Measurements from ENCODE around the gene CEP44.
"Not testable (repeated sequence)": the region's sequence is repeated elsewhere in the genome, so short reads cannot be mapped to it uniquely, and the experiment has no call there.

Gene CEP44

GRCh38 chr4:174286870-174287269, 3.2 kb downstream of the CEP44 start:
- Mint-ChIP-seq H3K4me3 (no peak overlapping the region), H3K4me1 (ENCODE audit: low read depth) (peaks cover 19% of the 10 kb centered on the region)

GRCh38 chr4:174292473-174292872, 8.8 kb downstream of the CEP44 start:
- no peak overlapping the region for H3K4me3 Mint-ChIP-seq
- H3K4me1 Mint-ChIP-seq (ENCODE audit: low read depth) = no peaks in the 10 kb centered on the region
- no peak overlapping the region for H3K27ac Mint-ChIP-seq
- H3K36me3 Mint-ChIP-seq (ENCODE audit: low read depth) = peaks cover 30% of the 10 kb centered on the region
- peaks cover 39% of the 10 kb centered on the region for H3K9me3 Mint-ChIP-seq
- no peaks in the 10 kb centered on the region for H3K27me3 Mint-ChIP-seq (ENCODE audit: low read depth)

More at GRCh38 chr4:174286870-174287269, 3.2 kb downstream of the CEP44 start:
- Mint-ChIP-seq H3K27me3 (ENCODE audit: low read depth) (no peaks in the 10 kb centered on the region), H3K9me3 (peaks cover 13% of the 10 kb centered on the region), H3K36me3 (ENCODE audit: low read depth) (peaks cover 5% of the 10 kb centered on the region), H3K27ac (no peak overlapping the region)

GRCh38 chr4:174294641-174295040, 10.9 kb downstream of the CEP44 start:
- not testable (repeated sequence) for H3K4me1 Mint-ChIP-seq (ENCODE audit: low read depth); H3K27me3 Mint-ChIP-seq (ENCODE audit: low read depth); H3K4me3 Mint-ChIP-seq; H3K27ac Mint-ChIP-seq
- peaks cover 39% of the 10 kb centered on the region for H3K9me3 Mint-ChIP-seq
- peaks cover 31% of the 10 kb centered on the region for H3K36me3 Mint-ChIP-seq (ENCODE audit: low read depth)

GRCh38 chr4:174295142-174295541, 11.4 kb downstream of the CEP44 start:
- not testable (repeated sequence) for H3K4me3 Mint-ChIP-seq; H3K4me1 Mint-ChIP-seq (ENCODE audit: low read depth); H3K27me3 Mint-ChIP-seq (ENCODE audit: low read depth); H3K27ac Mint-ChIP-seq
- Mint-ChIP-seq H3K36me3 (ENCODE audit: low read depth) (peaks cover 36% of the 10 kb centered on the region), H3K9me3 (peaks cover 38% of the 10 kb centered on the region)

GRCh38 chr4:174303687-174304086, 20.0 kb downstream of the CEP44 start:
- Mint-ChIP-seq H3K27ac (no peak overlapping the region), H3K27me3 (ENCODE audit: low read depth) (no peaks in the 10 kb centered on the region), H3K4me3 (no peak overlapping the region), H3K4me1 (ENCODE audit: low read depth) (peaks cover 2% of the 10 kb centered on the region), H3K9me3 (no peaks in the 10 kb centered on the region), H3K36me3 (ENCODE audit: low read depth) (peaks cover 25% of the 10 kb centered on the region)

- peaks cover 2% of the 10 kb centered on the region for H3K4me1 Mint-ChIP-seq (ENCODE audit: low read depth)
- H3K27ac Mint-ChIP-seq = no peak overlapping the region
- H3K36me3 Mint-ChIP-seq (ENCODE audit: low read depth) = peaks cover 27% of the 10 kb centered on the region
- H3K27me3 Mint-ChIP-seq (ENCODE audit: low read depth) = no peaks in the 10 kb centered on the region
- H3K9me3 Mint-ChIP-seq = no peaks in the 10 kb centered on the region
- no peak overlapping the region for H3K4me3 Mint-ChIP-seq
These were observed 21.0 kb downstream of the CEP44 start for GRCh38 chr4:174304664-174305063.

- Mint-ChIP-seq H3K36me3 (ENCODE audit: low read depth) (peaks cover 21% of the 10 kb centered on the region), H3K4me1 (ENCODE audit: low read depth) (no peaks in the 10 kb centered on the region), H3K27ac (no peak overlapping the region), H3K27me3 (ENCODE audit: low read depth) (no peaks in the 10 kb centered on the region), H3K9me3 (no peaks in the 10 kb centered on the region), H3K4me3 (no peak overlapping the region)
These were observed 22.2 kb downstream of the CEP44 start for GRCh38 chr4:174305961-174306360.

GRCh38 chr4:174307694-174308093, 24.0 kb downstream of the CEP44 start:
- peaks cover 16% of the 10 kb centered on the region for H3K36me3 Mint-ChIP-seq (ENCODE audit: low read depth)
- no peaks in the 10 kb centered on the region for H3K4me1 Mint-ChIP-seq (ENCODE audit: low read depth)
- H3K27me3 Mint-ChIP-seq (ENCODE audit: low read depth) = no peaks in the 10 kb centered on the region
- no peaks in the 10 kb centered on the region for H3K9me3 Mint-ChIP-seq
- no peak overlapping the region for H3K4me3 Mint-ChIP-seq
- no peak overlapping the region for H3K27ac Mint-ChIP-seq

- no peak overlapping the region for H3K27ac Mint-ChIP-seq
- H3K4me3 Mint-ChIP-seq = no peak overlapping the region
- peaks cover 7% of the 10 kb centered on the region for H3K36me3 Mint-ChIP-seq (ENCODE audit: low read depth)
These were observed 29.3 kb downstream of the CEP44 start for GRCh38 chr4:174312993-174313392.

GRCh38 chr4:174314274-174314673, 30.6 kb downstream of the CEP44 start:
- no peaks in the 10 kb centered on the region for H3K9me3 Mint-ChIP-seq
- H3K27ac Mint-ChIP-seq = no peak overlapping the region
- H3K27me3 Mint-ChIP-seq (ENCODE audit: low read depth) = no peaks in the 10 kb centered on the region
- no peak overlapping the region for H3K4me3 Mint-ChIP-seq
- peaks cover 5% of the 10 kb centered on the region for H3K4me1 Mint-ChIP-seq (ENCODE audit: low read depth)
- peaks cover 4% of the 10 kb centered on the region for H3K36me3 Mint-ChIP-seq (ENCODE audit: low read depth)

More at GRCh38 chr4:174312993-174313392, 29.3 kb downstream of the CEP44 start:
- Mint-ChIP-seq H3K9me3 (no peaks in the 10 kb centered on the region), H3K4me1 (ENCODE audit: low read depth) (peaks cover 5% of the 10 kb centered on the region), H3K27me3 (ENCODE audit: low read depth) (no peaks in the 10 kb centered on the region)

- Mint-ChIP-seq H3K27me3 (ENCODE audit: low read depth) (no peaks in the 10 kb centered on the region), H3K36me3 (ENCODE audit: low read depth) (peaks cover 3% of the 10 kb centered on the region), H3K27ac (no peak overlapping the region), H3K9me3 (no peaks in the 10 kb centered on the region), H3K4me1 (ENCODE audit: low read depth) (peaks cover 5% of the 10 kb centered on the region), H3K4me3 (no peak overlapping the region)
These were observed 31.1 kb downstream of the CEP44 start for GRCh38 chr4:174314770-174315169.

GRCh38 chr4:174316546-174316945, 32.8 kb downstream of the CEP44 start:
- Mint-ChIP-seq H3K27me3 (ENCODE audit: low read depth) (no peaks in the 10 kb centered on the region), H3K27ac (no peak overlapping the region), H3K4me1 (ENCODE audit: low read depth) (peaks cover 5% of the 10 kb centered on the region)

GRCh38 chr4:174316954-174317353, 33.2 kb downstream of the CEP44 start:
- Mint-ChIP-seq H3K36me3 (ENCODE audit: low read depth) (peaks cover 2% of the 10 kb centered on the region), H3K27ac (no peak overlapping the region), H3K4me1 (ENCODE audit: low read depth) (peaks cover 5% of the 10 kb centered on the region), H3K27me3 (ENCODE audit: low read depth) (no peaks in the 10 kb centered on the region), H3K4me3 (no peak overlapping the region), H3K9me3 (no peaks in the 10 kb centered on the region)

More at GRCh38 chr4:174316546-174316945, 32.8 kb downstream of the CEP44 start:
- Mint-ChIP-seq H3K36me3 (ENCODE audit: low read depth) (peaks cover 2% of the 10 kb centered on the region), H3K4me3 (no peak overlapping the region), H3K9me3 (no peaks in the 10 kb centered on the region)

- H3K27ac Mint-ChIP-seq = no peak overlapping the region
- peaks cover 2% of the 10 kb centered on the region for H3K36me3 Mint-ChIP-seq (ENCODE audit: low read depth)
- no peaks in the 10 kb centered on the region for H3K27me3 Mint-ChIP-seq (ENCODE audit: low read depth)
- no peak overlapping the region for H3K4me3 Mint-ChIP-seq
- H3K4me1 Mint-ChIP-seq (ENCODE audit: low read depth) = peaks cover 5% of the 10 kb centered on the region
- H3K9me3 Mint-ChIP-seq = no peaks in the 10 kb centered on the region
These were observed 33.8 kb downstream of the CEP44 start for GRCh38 chr4:174317531-174317930.

- no peaks in the 10 kb centered on the region for H3K9me3 Mint-ChIP-seq
- H3K36me3 Mint-ChIP-seq (ENCODE audit: low read depth) = no peaks in the 10 kb centered on the region
- H3K4me1 Mint-ChIP-seq (ENCODE audit: low read depth) = no peaks in the 10 kb centered on the region
- no peak overlapping the region for H3K27ac Mint-ChIP-seq
- H3K4me3 Mint-ChIP-seq = no peak overlapping the region
- no peaks in the 10 kb centered on the region for H3K27me3 Mint-ChIP-seq (ENCODE audit: low read depth)
These were observed 35.4 kb downstream of the CEP44 start for GRCh38 chr4:174318829-174319764.
